Ovary (tissue), 3 donors: ENCODE measurements around the gene TRAF3IP3.

Source experiments
- CTCF ChIP-seq, 3 donors: fragments of 450-650 bp in 2 of 3; fragments of 200-600 bp in 1 of 3; IDR thresholded peaks; one replicate each; pipeline versions ENCODE4 v1.5.1 to v1.8.0; 2016 to 2022; ENCODE audit warnings: antibody characterized with exemption in 3 of 3, mild to moderate bottlenecking in 1 of 3
- EP300 ChIP-seq: sonication (generic); formaldehyde crosslinking; IDR thresholded peaks from one replicate; pipeline ENCODE4 v1.6.1; 2017; ENCODE audit warnings: antibody characterized with exemption
- POLR2A ChIP-seq: fragments of 450-650 bp; IDR thresholded peaks from one replicate; pipeline ENCODE4 v1.6.1; 2017; ENCODE audit warnings: antibody characterized with exemption, mild to moderate bottlenecking, moderate library complexity
- donor health status: DM: no; HTN: no; CAD: no.

DNA sequence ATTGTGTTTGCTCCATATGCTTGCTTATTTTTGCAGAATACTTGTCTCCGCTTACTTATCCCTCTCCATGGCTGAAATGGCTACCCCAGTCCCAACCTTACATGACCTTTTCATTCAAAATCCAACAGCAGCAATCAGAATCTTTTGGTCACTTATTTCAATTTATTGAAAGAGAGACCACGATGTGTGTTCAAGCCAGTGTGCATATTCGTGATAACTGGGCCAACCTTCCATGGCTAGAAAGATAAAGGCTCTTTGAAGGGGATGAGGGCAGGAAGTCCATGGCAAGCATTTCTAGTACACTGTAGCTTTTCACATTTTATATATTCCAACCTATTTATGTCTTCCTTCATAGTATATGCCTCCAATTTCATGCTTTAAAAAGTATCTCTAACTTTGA is 28.1 kb upstream of the TRAF3IP3 start:
- no peak for TF ChIP-seq CTCF (IDR thresholded peaks at IDR 0.05)
- TF ChIP-seq POLR2A: no peak
- TF ChIP-seq EP300: no peak
